ENCODE results near the gene SLC9A7. TPM values are rescaled to one million over a fixed set of nuclear protein-coding genes. Genes with fewer than 3 reads are reported as not detected.

Gene SLC9A7
- total RNA-seq, 1 donor from 2014 or later: 5.0 TPM

DNA sequence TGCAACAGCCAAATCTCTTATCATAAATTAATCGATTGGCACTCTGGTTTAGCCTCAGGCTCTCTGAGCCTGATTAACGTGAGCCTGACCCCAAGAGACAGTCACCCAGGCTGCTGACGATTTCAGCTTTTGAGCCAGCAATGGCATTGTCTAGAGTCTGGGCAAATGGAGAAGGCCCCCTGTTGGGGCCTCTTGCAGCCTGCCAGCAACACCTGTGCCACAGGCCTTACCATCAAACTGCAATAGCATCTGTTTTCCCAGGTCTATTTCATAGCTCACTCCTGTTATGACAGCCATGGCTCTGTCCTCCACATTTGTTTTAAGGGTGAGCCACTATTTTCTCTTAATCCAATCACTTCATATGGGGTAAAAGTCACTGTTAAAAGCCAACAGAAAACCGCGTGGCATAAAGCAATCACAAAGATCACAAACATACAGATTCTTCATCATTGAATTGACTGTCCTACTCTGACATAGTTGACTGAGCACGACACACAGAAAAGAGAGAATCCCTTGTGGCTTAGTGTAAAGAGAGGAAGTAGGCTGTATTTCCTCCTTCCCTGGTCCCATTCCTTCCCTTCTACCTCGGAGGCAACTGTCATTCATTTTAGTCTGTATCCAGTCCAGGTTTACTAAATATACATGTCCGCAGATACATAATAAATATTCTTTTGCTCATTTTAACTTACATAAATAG is 47.8 kb downstream of the SLC9A7 start:
- no peak for TF ChIP-seq CTCF (IDR thresholded peaks at IDR 0.05; ENCODE audit: partially characterized antibody, unreplicated experiment)
- Mint-ChIP-seq H3K4me3 (ENCODE audit: unreplicated experiment) (no peak overlapping the region), H3K27ac (ENCODE audit: unreplicated experiment) (peak overlapping the region; percentile 44), H3K27me3 (ENCODE audit: unreplicated experiment) (no peaks in the 10 kb centered on the region), H3K9me3 (ENCODE audit: unreplicated experiment) (no peaks in the 10 kb centered on the region), H3K4me1 (ENCODE audit: low read depth, unreplicated experiment) (peaks cover 10% of the 10 kb centered on the region), H3K36me3 (ENCODE audit: unreplicated experiment) (no peaks in the 10 kb centered on the region)
- no peak for DNase-seq

GRCh38 chrX:46710425-46710824 is 48.5 kb downstream of the SLC9A7 start:
- Mint-ChIP-seq H3K9me3 (ENCODE audit: unreplicated experiment) (no peaks in the 10 kb centered on the region), H3K4me1 (ENCODE audit: low read depth, unreplicated experiment) (peaks cover 10% of the 10 kb centered on the region), H3K27me3 (ENCODE audit: unreplicated experiment) (no peaks in the 10 kb centered on the region), H3K27ac (ENCODE audit: unreplicated experiment) (peak overlapping the region; percentile 44), H3K36me3 (ENCODE audit: unreplicated experiment) (no peaks in the 10 kb centered on the region), H3K4me3 (ENCODE audit: unreplicated experiment) (no peak overlapping the region)
- no peak for TF ChIP-seq CTCF (IDR thresholded peaks at IDR 0.05; ENCODE audit: partially characterized antibody, unreplicated experiment)
- DNase-seq: no peak

DNA sequence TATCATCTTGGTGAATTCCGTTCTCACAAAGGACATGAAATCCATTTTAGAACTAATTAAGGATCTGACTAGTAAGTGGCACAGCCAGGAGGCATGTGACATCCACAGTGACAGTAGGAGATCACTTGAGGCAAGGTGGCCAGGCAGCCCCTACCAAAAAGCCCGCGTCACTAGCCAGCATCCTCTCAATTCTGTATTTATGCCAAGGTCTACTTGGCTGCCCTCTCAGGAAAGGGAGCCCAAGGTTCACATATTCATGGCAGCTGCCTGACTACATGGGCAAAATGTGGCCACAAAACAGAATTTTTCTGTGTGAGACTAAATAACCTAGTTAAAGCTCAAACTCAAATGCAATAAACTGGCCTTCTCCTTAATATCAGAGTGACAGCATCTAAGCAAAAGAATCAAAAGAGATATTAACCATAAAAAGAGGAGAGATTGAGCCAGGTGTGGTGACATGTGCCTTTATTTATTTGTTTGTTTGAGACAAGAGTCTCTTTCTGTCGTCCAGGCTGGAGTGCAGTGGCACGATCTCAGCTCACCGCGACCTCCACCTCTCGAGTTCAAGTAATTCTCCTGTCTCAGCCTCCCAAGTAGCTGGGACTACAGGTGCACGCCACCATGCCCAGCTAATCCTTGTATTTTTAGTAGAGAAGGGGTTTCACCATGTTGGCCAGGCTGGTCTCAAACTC is 51.5 kb downstream of the SLC9A7 start:
- TF ChIP-seq CTCF (IDR thresholded peaks at IDR 0.05; ENCODE audit: partially characterized antibody, unreplicated experiment): no peak
- Mint-ChIP-seq H3K36me3 (ENCODE audit: unreplicated experiment) (no peaks in the 10 kb centered on the region), H3K4me3 (ENCODE audit: unreplicated experiment) (no peak overlapping the region), H3K27me3 (ENCODE audit: unreplicated experiment) (no peaks in the 10 kb centered on the region), H3K9me3 (ENCODE audit: unreplicated experiment) (no peaks in the 10 kb centered on the region), H3K27ac (ENCODE audit: unreplicated experiment) (no peak overlapping the region), H3K4me1 (ENCODE audit: low read depth, unreplicated experiment) (peaks cover 10% of the 10 kb centered on the region)
- no peak for DNase-seq

DNA sequence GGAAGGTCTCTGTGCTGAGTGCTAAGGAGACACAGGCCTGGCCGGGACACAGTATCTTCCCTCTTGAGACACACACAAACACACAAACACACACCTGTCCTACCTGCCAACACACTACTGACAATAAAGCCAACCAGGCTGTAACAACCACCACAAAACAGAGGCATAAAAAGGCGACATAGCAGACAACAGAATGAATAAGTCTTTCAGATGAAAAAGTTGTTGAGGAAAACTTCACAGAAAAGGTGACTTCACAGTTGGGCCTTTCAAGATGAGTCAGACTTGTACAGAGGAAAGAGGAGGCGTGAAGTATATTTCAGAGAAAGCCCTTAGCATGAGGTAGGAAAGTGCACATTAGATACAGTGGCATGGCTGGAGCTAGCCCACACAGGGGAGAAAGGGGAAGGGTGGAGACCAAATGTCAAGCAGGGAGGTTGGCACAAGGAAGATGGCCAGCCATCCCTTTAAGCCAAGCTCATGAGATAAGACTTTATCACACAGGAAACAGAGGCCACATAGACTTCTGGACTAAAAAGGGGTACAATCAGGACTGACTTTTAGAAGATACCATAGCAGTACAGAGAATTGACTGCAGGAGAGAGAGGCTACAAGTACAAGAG is 54.0 kb downstream of the SLC9A7 start:
- H3K27ac Mint-ChIP-seq (ENCODE audit: unreplicated experiment): no peak overlapping the region
- TF ChIP-seq CTCF (IDR thresholded peaks at IDR 0.05; ENCODE audit: partially characterized antibody, unreplicated experiment): no peak
- H3K9me3 Mint-ChIP-seq (ENCODE audit: unreplicated experiment): no peaks in the 10 kb centered on the region

DNA sequence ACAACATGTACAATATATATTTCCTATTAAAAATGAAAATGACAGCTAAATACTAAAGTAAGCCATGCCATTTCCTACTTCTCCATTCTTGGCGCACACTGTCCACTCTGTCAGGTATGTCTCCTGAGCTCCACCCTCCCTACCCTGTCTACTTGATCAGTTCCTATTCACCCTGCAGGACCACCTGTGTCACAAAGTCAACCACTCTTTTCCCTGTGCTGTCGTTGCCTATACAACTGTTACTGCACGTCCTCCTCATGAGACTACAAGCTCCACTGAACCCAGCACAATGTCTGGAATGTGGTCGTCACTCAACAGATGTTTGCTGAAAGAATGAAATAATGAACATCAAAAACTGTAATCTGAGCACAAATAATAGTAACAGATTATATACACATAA is 54.9 kb downstream of the SLC9A7 start:
- no peaks in the 10 kb centered on the region for H3K27me3 Mint-ChIP-seq (ENCODE audit: unreplicated experiment)
- H3K27ac Mint-ChIP-seq (ENCODE audit: unreplicated experiment): no peak overlapping the region
- H3K4me3 Mint-ChIP-seq (ENCODE audit: unreplicated experiment): no peak overlapping the region
- no peaks in the 10 kb centered on the region for H3K36me3 Mint-ChIP-seq (ENCODE audit: unreplicated experiment)
- TF ChIP-seq CTCF (IDR thresholded peaks at IDR 0.05; ENCODE audit: partially characterized antibody, unreplicated experiment): no peak
- DNase-seq: no peak
- no peaks in the 10 kb centered on the region for H3K4me1 Mint-ChIP-seq (ENCODE audit: low read depth, unreplicated experiment)
- no peaks in the 10 kb centered on the region for H3K9me3 Mint-ChIP-seq (ENCODE audit: unreplicated experiment)

More for the DNA sequence above, 54.0 kb downstream of the SLC9A7 start:
- Mint-ChIP-seq H3K4me3 (ENCODE audit: unreplicated experiment) (no peak overlapping the region), H3K27me3 (ENCODE audit: unreplicated experiment) (no peaks in the 10 kb centered on the region), H3K4me1 (ENCODE audit: low read depth, unreplicated experiment) (no peaks in the 10 kb centered on the region), H3K36me3 (ENCODE audit: unreplicated experiment) (no peaks in the 10 kb centered on the region)
- no peak for DNase-seq
